H1 (cell line): ENCODE data around the gene RASGRP1. TPM values are rescaled to one million over a fixed set of nuclear protein-coding genes. Genes with fewer than 3 reads are reported as not detected.
A peak's percentile ranks its signal among the peaks of the same experiment; 100 is the strongest.

Experiments
- CTCF ChIA-PET: fragments of 300-600 bp; sonication (Branson Sonifier 250); formaldehyde crosslinking; loops from one replicate; lab custom pipeline; 2021; ENCODE audit not compliant: partially characterized antibody; lab: Charles Lee
- POLR2A ChIA-PET: fragments of 300-600 bp; sonication (Branson Sonifier 250); formaldehyde crosslinking; loops from one replicate; lab custom pipeline; 2021; ENCODE audit warnings: inconsistent platforms; ENCODE audit not compliant: partially characterized antibody; lab: Charles Lee
- DNase-seq, 2 experiments: peaks; one replicate each; pipeline versions ENCODE4 v3.0.0 to v3.0.0-alpha.2; 2010 to 2022; ENCODE audit warnings: low spot score in 2 of 2, low read depth in 1 of 2, mixed read lengths in 1 of 2
- FAIRE-seq: peaks from 2 replicates; lab custom pipeline; 2011; peaks lifted over from hg19 to GRCh38; lab: Jason Lieb, UNC
- H2AFZ ChIP-seq: 2 replicates; pipeline ENCODE4 v1.8.1; 2012; ENCODE audit warnings: low read length, inconsistent platforms
- H2AK5ac ChIP-seq: 2 replicates; pipeline ENCODE4 v1.6.1; 2013; ENCODE audit warnings: low read depth, low read length
- H2BK120ac ChIP-seq: replicated peaks from 2 replicates; pipeline ENCODE3; 2013; ENCODE audit warnings: low read depth, low read length, inconsistent platforms
- H2BK12ac ChIP-seq: 2 replicates; pipeline ENCODE4 v1.6.1; 2013; ENCODE audit warnings: low read depth, low read length
- H2BK15ac ChIP-seq: 2 replicates; pipeline ENCODE4 v1.6.1; 2013; ENCODE audit warnings: low read length
- H2BK20ac ChIP-seq: 2 replicates; pipeline ENCODE4 v1.6.1; 2013; ENCODE audit warnings: low read length
- H2BK5ac ChIP-seq: 2 replicates; pipeline ENCODE4 v1.6.1; 2013; ENCODE audit warnings: low read depth, low read length
- H3K14ac ChIP-seq: 2 replicates; pipeline ENCODE4 v1.6.1; 2013; ENCODE audit warnings: inconsistent platforms; ENCODE audit not compliant: insufficient read length
- H3K18ac ChIP-seq: 2 replicates; pipeline ENCODE4 v1.6.1; 2013; ENCODE audit warnings: low read length; ENCODE audit errors: extremely low read depth
- H3K23ac ChIP-seq: 2 replicates; pipeline ENCODE4 v1.6.1; 2013; ENCODE audit warnings: inconsistent platforms; ENCODE audit not compliant: insufficient read length
- H3K23me2 ChIP-seq: 2 replicates; pipeline ENCODE4 v1.6.1; 2013; ENCODE audit warnings: low read depth, low read length
- H3K27ac ChIP-seq: 2 replicates; pipeline ENCODE4 v1.6.1; 2011; ENCODE audit warnings: low read depth, low read length, inconsistent platforms
- H3K27me3 ChIP-seq, 4 experiments: replicated peaks in 1 of 4; 1 replicate in 1 of 4; 2 replicates in 3 of 4; pipeline versions ENCODE4 v1.6.1 to v1.8.1; 2011 to 2013; ENCODE audit warnings: low read length in 3 of 4, mild to moderate bottlenecking in 3 of 4, inconsistent platforms in 2 of 4, mixed read lengths in 2 of 4, moderate library complexity in 1 of 4; ENCODE audit not compliant: control insufficient read depth in 3 of 4, insufficient read depth in 3 of 4; ENCODE audit errors: extremely low read depth in 1 of 4
- H3K36me3 ChIP-seq, 4 experiments: 2 replicates each; pipeline versions ENCODE4 v1.6.1 to v1.8.1; 2011 to 2013; ENCODE audit warnings: mild to moderate bottlenecking in 4 of 4, low read length in 3 of 4, moderate library complexity in 2 of 4, control low read depth in 1 of 4, inconsistent platforms in 1 of 4; ENCODE audit not compliant: insufficient read depth in 4 of 4, control insufficient read depth in 2 of 4
- H3K4ac ChIP-seq: replicated peaks from 2 replicates; pipeline ENCODE3; 2013; ENCODE audit warnings: low read length, low read depth, mixed read lengths, inconsistent platforms; ENCODE audit not compliant: insufficient read length
- H3K4me1 ChIP-seq, 4 experiments: replicated peaks in 1 of 4; 1 replicate in 1 of 4; 2 replicates in 3 of 4; pipeline versions ENCODE4 v1.6.1 to v1.8.1; 2011 to 2013; ENCODE audit warnings: low read length in 3 of 4, inconsistent platforms in 2 of 4, mixed read lengths in 1 of 4; ENCODE audit not compliant: insufficient read depth in 4 of 4, control insufficient read depth in 3 of 4
- H3K4me2 ChIP-seq, 2 experiments: 2 replicates each; pipeline versions ENCODE4 v1.6.1 to v1.8.1; 2011 to 2013; ENCODE audit warnings: low read depth in 2 of 2, low read length in 2 of 2, control low read depth in 1 of 2, inconsistent platforms in 1 of 2, mild to moderate bottlenecking in 1 of 2; ENCODE audit not compliant: insufficient read depth in 1 of 2
- H3K4me3 ChIP-seq, 4 experiments: fragments of 200-600, 300-600 bp in 1 of 4; sonication (generic), shearing (Covaris generic), sonication (Bioruptor Twin) in 1 of 4; 2 replicates each; pipeline versions ENCODE4 v1.5.1 to v1.8.1; 2011 to 2016; ENCODE audit warnings: low read length in 4 of 4, low read depth in 3 of 4, control low read depth in 2 of 4, inconsistent platforms in 2 of 4, mild to moderate bottlenecking in 2 of 4, mixed read lengths in 1 of 4, moderate library complexity in 1 of 4; ENCODE audit not compliant: insufficient read depth in 2 of 4; ENCODE audit errors: extremely low read depth in 1 of 4
- H3K56ac ChIP-seq: replicated peaks from 2 replicates; pipeline ENCODE3; 2013; ENCODE audit warnings: low read depth, mild to moderate bottlenecking, mixed read lengths, low read length, inconsistent platforms; ENCODE audit not compliant: insufficient read length
- H3K79me1 ChIP-seq: 2 replicates; pipeline ENCODE4 v1.6.1; 2013; ENCODE audit warnings: low read depth, low read length, control low read depth
- H3K79me2 ChIP-seq, 2 experiments: 2 replicates each; pipeline versions ENCODE4 v1.6.1 to v1.8.1; 2012 to 2013; ENCODE audit warnings: low read length in 2 of 2, mild to moderate bottlenecking in 2 of 2, inconsistent platforms in 1 of 2; ENCODE audit not compliant: insufficient read depth in 2 of 2, control insufficient read depth in 1 of 2
- H3K9ac ChIP-seq, 4 experiments: replicated peaks in 1 of 4; 1 replicate in 1 of 4; 2 replicates in 3 of 4; pipeline versions ENCODE4 v1.6.1 to v1.8.1; 2011 to 2013; ENCODE audit warnings: low read depth in 3 of 4, low read length in 3 of 4, control low read depth in 2 of 4, mild to moderate bottlenecking in 2 of 4, moderate library complexity in 2 of 4, inconsistent platforms in 1 of 4; ENCODE audit errors: extremely low read depth in 1 of 4
- H3K9me3 ChIP-seq, 2 experiments: 2 replicates each; pipeline versions ENCODE4 v1.6.1 to v1.8.1; 2012 to 2013; ENCODE audit warnings: mild to moderate bottlenecking in 2 of 2, moderate library complexity in 2 of 2, control low read depth in 1 of 2, inconsistent platforms in 1 of 2, low read depth in 1 of 2, low read length in 1 of 2, mixed read lengths in 1 of 2; ENCODE audit not compliant: insufficient read depth in 2 of 2
- H4K20me1 ChIP-seq, 2 experiments: replicated peaks in 1 of 2; 2 replicates each; pipeline versions ENCODE3 to v1.8.1; 2011 to 2013; ENCODE audit warnings: inconsistent platforms in 2 of 2, low read length in 2 of 2, mild to moderate bottlenecking in 1 of 2; ENCODE audit not compliant: insufficient read depth in 2 of 2, control insufficient read depth in 1 of 2
- H4K5ac ChIP-seq: 2 replicates; pipeline ENCODE4 v1.6.1; 2013; ENCODE audit warnings: low read length, low read depth, mixed read lengths, inconsistent platforms; ENCODE audit not compliant: insufficient read length
- H4K8ac ChIP-seq: 2 replicates; pipeline ENCODE4 v1.8.0; 2013; ENCODE audit warnings: mild to moderate bottlenecking, moderate library complexity, low read length, inconsistent platforms; ENCODE audit not compliant: insufficient read depth; ENCODE audit errors: extremely low read depth
- H4K91ac ChIP-seq: replicated peaks from 2 replicates; pipeline ENCODE3; 2013; ENCODE audit warnings: low read length, mixed read lengths, inconsistent platforms; ENCODE audit not compliant: insufficient read length
- RAD21 ChIP-seq, 2 experiments: IDR thresholded peaks in 1 of 2; conservative IDR thresholded peaks in 1 of 2; 2 replicates each; pipeline ENCODE4 v1.6.1; 2011; ENCODE audit warnings: low read depth in 2 of 2, low read length in 2 of 2, improper control_type of control experiment in 1 of 2, inconsistent platforms in 1 of 2, mild to moderate bottlenecking in 1 of 2, moderate library complexity in 1 of 2
- WGBS, 2 experiments: shearing (Covaris generic) in 1 of 2; methylation state at CpG; one replicate each; pipeline versions ENCODE4 v1.1.6 to v1.1.7; 2013 to 2015; ENCODE audit warnings: low lambda C conversion rate in 2 of 2, mixed read lengths in 2 of 2, inconsistent platforms in 1 of 2, low coverage in 1 of 2, missing lambda C conversion rate in 1 of 2; ENCODE audit not compliant: insufficient replicate concordance in 2 of 2, insufficient coverage in 1 of 2, insufficient read length in 1 of 2; ENCODE audit errors: extremely low coverage in 1 of 2, missing lambda C conversion rate in 1 of 2; 5-methylcytosine and 5-hydroxymethylcytosine counted together
- polyA plus RNA-seq, 7 experiments: library from polyadenylated mRNA; depleted of rRNA in 3 of 7; stranded (reverse) in 5 of 7; unstranded in 2 of 7; fragments of >200 nt in 5 of 7; fragments of 200-250 nt in 2 of 7; gene quantifications; 1 replicate in 5 of 7; 2 replicates in 1 of 7; 4 replicates in 1 of 7; pipeline versions ENCODE4 v1.2.1 to v1.2.3, GENCODE V29; 2011 to 2013; ENCODE audit warnings: missing spikeins in 2 of 7, mixed read lengths in 2 of 7
- total RNA-seq: library from RNA; stranded (reverse); fragmentation: NEBNext Ultra II Directional; extraction: Animal tissue kit (Norgen Biotek cat#: 25700); gene quantifications from 2 replicates; pipeline ENCODE4 v1.2.1, GENCODE V29; 2021

The RASGRP1 gene
- total and polyA plus RNA-seq, 2 of the 8 experiments (the other 6 are each of a cell fraction or from before 2014, with no cell fraction given): 1.1 to 2.1 TPM

GRCh38 chr15:38576837-38577236, 12.2 kb upstream of the RASGRP1 start:
- Histone ChIP-seq H2AFZ (0 out of 2 replicates have a peak overlapping the region, but pooled peaks have one; percentile 22), H3K4me1 (no peaks in the 10 kb centered on the region)
- 98% methylated on average over 3 of the region's 3 CpGs; no CpG with 5 or more reads in 1 of the 2 experiments for WGBS, 2 experiments

More at GRCh38 chr15:38576837-38577236, 12.2 kb upstream of the RASGRP1 start:
- Histone ChIP-seq H3K27ac (no peak overlapping the region), H3K4ac (no peak overlapping the region), H4K8ac (no peak overlapping the region), H2BK20ac (no peak overlapping the region), H3K14ac (no peak overlapping the region), H3K9ac (peak overlapping the region in 1 of 4 experiments; percentile 27; a peak in 1 of 7 replicates), H4K5ac (no peak overlapping the region), H3K18ac (no peak overlapping the region), H2BK12ac (no peak overlapping the region), H3K79me2 (no peaks in the 10 kb centered on the region), H3K79me1 (no peaks in the 10 kb centered on the region), H3K56ac (no peak overlapping the region), H3K23ac (no peak overlapping the region), H3K27me3 (no peaks in the 10 kb centered on the region), H2BK120ac (no peak overlapping the region), H2AK5ac (no peak overlapping the region), H3K9me3 (peaks cover 0 to 2% of the 10 kb centered on the region in 2 experiments; a peak in 1 of 4 replicates), H3K4me3 (no peak overlapping the region), H4K91ac (no peak overlapping the region), H4K20me1 (no peaks in the 10 kb centered on the region), H2BK5ac (no peak overlapping the region), H3K23me2 (no peaks in the 10 kb centered on the region; the same call in 1 of the 2 replicates), H3K4me2 (no peak overlapping the region), H3K36me3 (no peaks in the 10 kb centered on the region), H2BK15ac (no peak overlapping the region)
- CTCF ChIA-PET: interaction anchor here (1.2 to 3.2 kb wide), 2 partner anchors 12 to 24 kb away, joined by 3 to 16 read pairs; partner anchors contain the start of gene RASGRP1
- POLR2A ChIA-PET: no interaction called here
- TF ChIP-seq RAD21 (IDR thresholded peaks at IDR 0.05 in 1 of 2, conservative IDR thresholded peaks at IDR 0.05 in 1 of 2; ENCODE audit: low read depth in 2 of 2, low read length in 2 of 2): no peak
- no peak for DNase-seq
- no peak for FAIRE-seq
